Measurements from ENCODE around the gene MAB21L3.
A peak's percentile ranks its signal among the peaks of the same experiment; 100 is the strongest.

MAB21L3 gene

DNA sequence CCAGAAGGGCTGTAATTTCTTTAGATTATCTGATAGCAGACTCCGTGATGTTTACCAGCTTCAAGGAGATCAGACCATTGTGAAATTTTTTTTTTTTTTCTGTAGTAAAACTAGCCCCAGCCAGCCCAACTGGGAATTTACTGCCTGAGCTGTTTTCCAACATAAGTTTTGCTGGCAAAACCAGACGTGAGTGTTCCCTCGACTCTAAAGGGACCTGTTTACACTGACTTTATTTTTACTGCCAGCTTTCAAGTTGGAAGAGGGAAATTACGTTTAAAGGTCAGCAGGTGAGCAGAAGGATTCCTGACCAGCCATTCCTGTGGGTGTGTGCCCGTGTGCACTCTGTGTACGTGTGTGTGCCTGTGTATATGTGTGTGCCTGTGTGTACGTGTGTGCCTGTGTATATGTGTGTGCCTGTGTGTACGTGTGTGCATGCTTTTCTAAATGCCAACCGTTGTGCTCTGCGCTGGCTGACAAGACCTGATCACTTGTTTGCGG, 374 bp downstream of the MAB21L3 start:
- no peak for DNase-seq (ENCODE audit: low read depth)
- peaks cover 56% of the 10 kb centered on the region for H3K4me1 ChIP-seq (ENCODE audit: control insufficient read depth, insufficient read depth, low read length)
- H3K36me3 ChIP-seq (ENCODE audit: control insufficient read depth, insufficient read depth, low read length, severe bottlenecking), result no peaks in the 10 kb centered on the region
- no peaks in the 10 kb centered on the region for H3K27me3 ChIP-seq (replicated peaks; ENCODE audit: control insufficient read depth, insufficient read depth, low read length)
- H3K4me3 ChIP-seq (ENCODE audit: low read length), result peak overlapping the region; percentile 57
- H3K9me3 ChIP-seq (ENCODE audit: control insufficient read depth, low read length), result no peaks in the 10 kb centered on the region
- H3K9ac ChIP-seq (ENCODE audit: low read length), result peak overlapping the region; percentile 60

GRCh38 chr1:116112388-116113140, 1.4 kb downstream of the MAB21L3 start:
- no peak for DNase-seq (ENCODE audit: low read depth)
- Histone ChIP-seq H3K36me3 (ENCODE audit: control insufficient read depth, insufficient read depth, low read length, severe bottlenecking) (no peaks in the 10 kb centered on the region), H3K4me3 (ENCODE audit: low read length) (no peak overlapping the region), H3K9ac (ENCODE audit: low read length) (no peak overlapping the region), H3K4me1 (ENCODE audit: control insufficient read depth, insufficient read depth, low read length) (peaks cover 56% of the 10 kb centered on the region), H3K9me3 (ENCODE audit: control insufficient read depth, low read length) (no peaks in the 10 kb centered on the region), H3K27me3 (replicated peaks; ENCODE audit: control insufficient read depth, insufficient read depth, low read length) (no peaks in the 10 kb centered on the region)

- H3K9ac ChIP-seq (ENCODE audit: low read length), result peak overlapping the region; percentile 53
- no peaks in the 10 kb centered on the region for H3K27me3 ChIP-seq (replicated peaks; ENCODE audit: control insufficient read depth, insufficient read depth, low read length)
- DNase-seq (ENCODE audit: low read depth), result peak; percentile 39
- H3K4me1 ChIP-seq (ENCODE audit: control insufficient read depth, insufficient read depth, low read length), result peaks cover 56% of the 10 kb centered on the region
- H3K36me3 ChIP-seq (ENCODE audit: control insufficient read depth, insufficient read depth, low read length, severe bottlenecking), result no peaks in the 10 kb centered on the region
- H3K9me3 ChIP-seq (ENCODE audit: control insufficient read depth, low read length), result no peaks in the 10 kb centered on the region
- no peak overlapping the region for H3K4me3 ChIP-seq (ENCODE audit: low read length)
These were observed 2.4 kb downstream of the MAB21L3 start for GRCh38 chr1:116113615-116114014.

DNA sequence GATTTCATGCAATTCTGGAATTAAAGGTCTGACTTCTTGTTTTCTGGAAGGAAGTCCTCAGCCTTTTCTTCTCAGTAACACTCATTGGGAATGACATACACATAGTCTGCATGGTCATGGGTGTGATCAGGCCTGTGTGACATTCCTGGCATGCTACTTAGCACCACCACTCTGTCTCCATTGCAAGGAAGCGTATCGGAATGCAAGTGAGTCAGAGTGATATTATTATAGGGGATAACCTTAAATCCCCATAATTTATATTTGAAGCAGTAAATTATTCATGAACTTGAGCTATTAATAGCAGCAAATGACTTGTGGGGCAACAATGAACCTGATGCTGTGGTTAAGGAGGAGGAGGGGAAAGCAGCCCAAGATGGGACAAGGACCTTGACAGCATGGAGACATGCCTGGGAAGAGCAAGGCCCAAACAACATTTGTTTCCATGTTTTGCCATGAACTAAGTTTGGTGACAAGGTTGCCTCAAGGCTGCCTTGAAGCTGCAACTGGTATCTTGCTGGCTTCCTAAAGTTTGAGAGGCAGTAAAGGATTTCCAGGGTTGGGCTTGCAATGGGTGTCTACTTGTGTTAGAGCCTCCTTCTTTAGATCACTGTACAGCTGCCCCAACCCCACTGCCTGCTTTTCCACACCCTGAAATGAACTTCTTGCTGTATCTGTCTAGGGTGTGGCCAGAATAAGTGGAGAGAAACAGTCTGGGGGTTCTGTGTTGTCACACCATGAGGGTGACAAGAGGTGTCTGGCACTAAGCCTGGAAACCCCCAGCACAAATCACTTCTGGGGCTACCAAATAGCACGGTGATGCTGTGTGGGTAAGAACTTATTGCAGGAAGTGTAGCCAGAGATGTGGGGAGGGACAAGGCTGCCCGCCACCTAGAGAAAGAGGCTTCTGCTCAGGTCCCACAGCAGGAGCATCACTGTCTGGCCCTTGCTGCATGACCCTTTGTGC, 4.6 kb downstream of the MAB21L3 start:
- peak; percentile 83 for DNase-seq (ENCODE audit: low read depth)

DNA sequence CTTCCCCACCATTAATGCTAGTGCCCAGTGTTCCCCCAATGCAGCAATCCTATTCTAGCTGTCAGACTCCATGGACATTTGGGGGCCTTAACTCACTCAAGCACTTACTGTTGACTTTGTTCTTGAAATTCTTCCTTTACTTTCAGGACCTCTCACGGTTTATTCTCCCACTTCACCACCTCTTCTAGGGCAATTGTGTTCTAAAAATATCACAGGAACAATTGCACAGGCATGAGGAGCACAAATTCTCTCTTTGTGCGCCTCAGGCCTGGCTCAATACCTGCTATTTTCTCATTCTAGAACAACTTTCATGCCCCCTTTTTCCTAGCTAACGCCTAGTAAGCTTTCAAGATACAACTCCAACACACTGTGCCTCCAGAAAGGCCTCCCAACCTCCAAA, 7.3 kb downstream of the MAB21L3 start:
- no peaks in the 10 kb centered on the region for H3K9me3 ChIP-seq (ENCODE audit: control insufficient read depth, low read length)
- no peak overlapping the region for H3K9ac ChIP-seq (ENCODE audit: low read length)
- H3K27me3 ChIP-seq (replicated peaks; ENCODE audit: control insufficient read depth, insufficient read depth, low read length), result no peaks in the 10 kb centered on the region
- peaks cover 35% of the 10 kb centered on the region for H3K4me1 ChIP-seq (ENCODE audit: control insufficient read depth, insufficient read depth, low read length)
- no peaks in the 10 kb centered on the region for H3K36me3 ChIP-seq (ENCODE audit: control insufficient read depth, insufficient read depth, low read length, severe bottlenecking)
- DNase-seq (ENCODE audit: low read depth), result no peak
- no peak overlapping the region for H3K4me3 ChIP-seq (ENCODE audit: low read length)

More for the DNA sequence above, 4.6 kb downstream of the MAB21L3 start:
- Histone ChIP-seq H3K4me3 (ENCODE audit: low read length) (no peak overlapping the region), H3K36me3 (ENCODE audit: control insufficient read depth, insufficient read depth, low read length, severe bottlenecking) (no peaks in the 10 kb centered on the region), H3K9me3 (ENCODE audit: control insufficient read depth, low read length) (no peaks in the 10 kb centered on the region), H3K9ac (ENCODE audit: low read length) (peak overlapping the region; percentile 6), H3K27me3 (replicated peaks; ENCODE audit: control insufficient read depth, insufficient read depth, low read length) (no peaks in the 10 kb centered on the region), H3K4me1 (ENCODE audit: control insufficient read depth, insufficient read depth, low read length) (peaks cover 48% of the 10 kb centered on the region)

DNA sequence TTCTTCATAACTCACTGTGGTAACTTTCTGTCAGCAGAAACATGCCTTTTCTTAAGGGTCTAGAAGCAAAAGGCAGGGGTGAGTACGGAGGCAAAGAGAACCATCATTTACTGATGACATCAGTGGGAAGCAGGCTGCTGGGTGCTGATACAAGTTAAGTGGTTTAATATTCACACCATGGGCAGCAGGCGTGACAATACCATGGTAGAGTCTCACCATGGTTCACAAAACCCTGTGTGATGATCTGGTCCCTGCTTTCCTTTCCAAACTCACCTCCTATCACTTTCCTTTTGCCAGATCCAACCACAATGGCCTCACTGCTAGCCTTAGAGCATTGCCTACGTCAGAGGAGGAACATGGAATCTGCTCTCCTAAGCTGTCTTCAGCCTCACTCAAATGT, 8.7 kb downstream of the MAB21L3 start:
- no peak for DNase-seq (ENCODE audit: low read depth)
- no peaks in the 10 kb centered on the region for H3K9me3 ChIP-seq (ENCODE audit: control insufficient read depth, low read length)
- no peaks in the 10 kb centered on the region for H3K27me3 ChIP-seq (replicated peaks; ENCODE audit: control insufficient read depth, insufficient read depth, low read length)
- H3K9ac ChIP-seq (ENCODE audit: low read length), result no peak overlapping the region
- H3K4me3 ChIP-seq (ENCODE audit: low read length), result no peak overlapping the region
- H3K4me1 ChIP-seq (ENCODE audit: control insufficient read depth, insufficient read depth, low read length), result peaks cover 30% of the 10 kb centered on the region
- H3K36me3 ChIP-seq (ENCODE audit: control insufficient read depth, insufficient read depth, low read length, severe bottlenecking), result no peaks in the 10 kb centered on the region

- Histone ChIP-seq H3K4me1 (ENCODE audit: control insufficient read depth, insufficient read depth, low read length) (peaks cover 19% of the 10 kb centered on the region), H3K9me3 (ENCODE audit: control insufficient read depth, low read length) (no peaks in the 10 kb centered on the region), H3K36me3 (ENCODE audit: control insufficient read depth, insufficient read depth, low read length, severe bottlenecking) (no peaks in the 10 kb centered on the region), H3K9ac (ENCODE audit: low read length) (no peak overlapping the region), H3K27me3 (replicated peaks; ENCODE audit: control insufficient read depth, insufficient read depth, low read length) (peaks cover 5% of the 10 kb centered on the region), H3K4me3 (ENCODE audit: low read length) (peak overlapping the region; percentile 48)
- DNase-seq (ENCODE audit: low read depth), result peak; percentile 96
These were observed 12.0 kb downstream of the MAB21L3 start for GRCh38 chr1:116122955-116123757.

DNA sequence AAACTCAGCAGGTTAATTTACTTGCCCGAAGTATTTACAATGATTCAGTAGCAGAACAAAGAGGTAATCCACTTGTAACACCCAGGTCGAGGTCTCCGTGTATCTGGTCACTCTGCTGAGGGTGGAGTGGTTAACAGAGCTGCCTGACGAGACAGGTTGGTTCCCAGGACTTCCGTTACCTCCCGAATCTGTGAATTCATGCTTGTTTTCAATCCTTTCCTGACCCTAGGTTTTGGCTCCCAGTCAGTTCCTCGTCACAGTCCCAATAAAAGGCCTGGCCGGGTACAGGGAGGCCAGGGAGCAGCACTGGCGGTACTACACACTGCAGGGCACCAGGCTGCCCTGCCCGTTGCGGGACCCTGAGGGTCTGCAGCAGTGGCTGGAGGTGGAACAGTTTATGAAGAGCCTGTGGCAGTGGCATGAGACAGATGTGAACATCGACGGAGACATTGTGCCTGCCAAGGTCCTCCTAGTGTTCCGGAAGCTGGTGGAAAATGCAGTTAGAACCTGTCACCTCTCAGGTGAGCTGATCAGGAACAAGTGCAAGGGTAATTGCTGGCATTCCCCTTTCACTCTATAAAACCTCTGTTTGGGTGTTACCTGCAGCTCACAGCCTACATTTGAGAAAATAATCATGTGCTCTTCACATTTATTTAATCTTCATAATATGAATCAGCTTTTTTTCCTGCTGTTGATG, 12.8 kb downstream of the MAB21L3 start:
- Histone ChIP-seq H3K27me3 (replicated peaks; ENCODE audit: control insufficient read depth, insufficient read depth, low read length) (peaks cover 5% of the 10 kb centered on the region), H3K9me3 (ENCODE audit: control insufficient read depth, low read length) (no peaks in the 10 kb centered on the region), H3K9ac (ENCODE audit: low read length) (no peak overlapping the region), H3K4me3 (ENCODE audit: low read length) (no peak overlapping the region), H3K4me1 (ENCODE audit: control insufficient read depth, insufficient read depth, low read length) (peaks cover 19% of the 10 kb centered on the region), H3K36me3 (ENCODE audit: control insufficient read depth, insufficient read depth, low read length, severe bottlenecking) (no peaks in the 10 kb centered on the region)
- DNase-seq (ENCODE audit: low read depth), result no peak

DNA sequence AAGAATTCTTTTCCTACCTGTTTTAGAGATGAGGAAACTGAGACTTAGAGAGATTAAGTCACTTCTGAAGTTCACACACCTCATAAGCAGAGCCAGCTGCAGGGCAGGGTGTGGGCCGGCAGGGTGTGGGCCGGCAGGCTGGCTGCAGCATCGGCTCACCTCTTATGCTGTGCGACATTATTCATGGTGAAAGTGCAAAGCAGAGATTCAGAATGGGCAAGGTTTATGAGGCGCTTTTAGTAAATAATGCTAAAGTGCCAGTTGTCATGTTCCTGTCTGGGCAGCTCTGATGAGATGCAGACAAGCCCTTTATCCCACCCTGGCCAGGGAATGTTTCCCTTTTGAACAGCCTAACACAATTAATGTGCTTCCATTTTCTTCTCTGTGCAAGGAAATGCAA, 14.6 kb downstream of the MAB21L3 start:
- Histone ChIP-seq H3K36me3 (ENCODE audit: control insufficient read depth, insufficient read depth, low read length, severe bottlenecking) (no peaks in the 10 kb centered on the region), H3K4me1 (ENCODE audit: control insufficient read depth, insufficient read depth, low read length) (peaks cover 19% of the 10 kb centered on the region), H3K9me3 (ENCODE audit: control insufficient read depth, low read length) (no peaks in the 10 kb centered on the region), H3K4me3 (ENCODE audit: low read length) (no peak overlapping the region), H3K9ac (ENCODE audit: low read length) (no peak overlapping the region), H3K27me3 (replicated peaks; ENCODE audit: control insufficient read depth, insufficient read depth, low read length) (peaks cover 5% of the 10 kb centered on the region)
- DNase-seq (ENCODE audit: low read depth), result no peak

DNA sequence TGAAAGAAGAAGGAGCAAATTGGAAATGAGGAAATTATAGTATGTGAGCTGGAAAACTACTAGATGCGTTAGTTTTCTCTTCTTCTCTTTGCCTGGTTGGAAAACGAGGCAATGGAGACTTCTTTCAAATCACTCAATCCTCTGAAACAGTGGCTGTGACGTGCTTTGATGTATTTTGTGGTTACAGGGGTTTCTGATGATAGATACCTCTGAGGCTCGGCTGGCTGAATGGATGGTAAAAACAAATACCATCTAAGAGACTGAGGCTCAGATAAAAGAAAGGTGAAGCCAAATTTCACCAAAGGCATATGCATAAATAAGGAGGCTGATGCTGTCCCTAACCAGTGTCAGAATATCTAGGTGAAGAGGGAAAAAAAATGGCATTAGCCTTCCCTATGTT, 15.1 kb downstream of the MAB21L3 start:
- Histone ChIP-seq H3K4me3 (ENCODE audit: low read length) (no peak overlapping the region), H3K9ac (ENCODE audit: low read length) (no peak overlapping the region), H3K4me1 (ENCODE audit: control insufficient read depth, insufficient read depth, low read length) (peaks cover 19% of the 10 kb centered on the region), H3K36me3 (ENCODE audit: control insufficient read depth, insufficient read depth, low read length, severe bottlenecking) (no peaks in the 10 kb centered on the region), H3K9me3 (ENCODE audit: control insufficient read depth, low read length) (no peaks in the 10 kb centered on the region), H3K27me3 (replicated peaks; ENCODE audit: control insufficient read depth, insufficient read depth, low read length) (peaks cover 5% of the 10 kb centered on the region)
- no peak for DNase-seq (ENCODE audit: low read depth)

Measured in adipocyte (in vitro differentiated cells).